Stimulated activated CD4-positive, alpha-beta T cell treated with anti-CD3 and anti-CD28 coated beads, Interleukin-1b, Interleukin-23, amount 100 ng/mL, for 48 hours (primary cell): ENCODE results near the gene SLC36A1.
"Not testable (repeated sequence)": the region's sequence is repeated elsewhere in the genome, so short reads cannot be mapped to it uniquely, and the experiment has no call there.

ENCODE experiments used
- DNase-seq: peaks from one replicate; pipeline ENCODE4 v3.0.0-alpha.2; 2020

Gene SLC36A1

GRCh38 chr5:151447174-151448037, at the start of gene SLC36A1:
TSS of gene SLC36A1 (plus strand) at chr5:151447603. CDS start at chr5:151458793, 11,190 bp downstream.
- DNase-seq, result peak; percentile 95

- DNase-seq, result no peak
Measured at GRCh38 chr5:151405334-151406160, 41.9 kb upstream of the SLC36A1 start.

GRCh38 chr5:151406322-151406947, 41.0 kb upstream of the SLC36A1 start:
- DNase-seq, result no peak

- DNase-seq, result no peak
Measured at GRCh38 chr5:151408591-151409230, 38.7 kb upstream of the SLC36A1 start.

GRCh38 chr5:151413800-151414199, 33.6 kb upstream of the SLC36A1 start:
- no peak for DNase-seq

GRCh38 chr5:151414536-151414935, 32.9 kb upstream of the SLC36A1 start:
- no peak for DNase-seq

GRCh38 chr5:151417712-151418111, 29.7 kb upstream of the SLC36A1 start:
- no peak for DNase-seq

- DNase-seq, result no peak
Measured at GRCh38 chr5:151420127-151420526, 27.3 kb upstream of the SLC36A1 start.

GRCh38 chr5:151424892-151425523, 22.4 kb upstream of the SLC36A1 start:
- no peak for DNase-seq

GRCh38 chr5:151426347-151426746, 21.1 kb upstream of the SLC36A1 start:
- not testable (repeated sequence) for DNase-seq

- peak; percentile 28 for DNase-seq
Measured at GRCh38 chr5:151427258-151427657, 20.1 kb upstream of the SLC36A1 start.

- DNase-seq, result no peak
Measured at GRCh38 chr5:151430731-151431130, 16.7 kb upstream of the SLC36A1 start.

GRCh38 chr5:151431666-151432065, 15.7 kb upstream of the SLC36A1 start:
- DNase-seq, result no peak

- no peak for DNase-seq
Measured at GRCh38 chr5:151432210-151432609, 15.2 kb upstream of the SLC36A1 start.

GRCh38 chr5:151434570-151435237, 12.7 kb upstream of the SLC36A1 start:
- no peak for DNase-seq

GRCh38 chr5:151448038-151448985, 909 bp downstream of the SLC36A1 start:
- DNase-seq, result peak; percentile 3

- DNase-seq, result no peak
Measured at GRCh38 chr5:151449297-151449696, 1.9 kb downstream of the SLC36A1 start.

GRCh38 chr5:151449839-151450238, 2.4 kb downstream of the SLC36A1 start:
- DNase-seq, result no peak

- no peak for DNase-seq
Measured at GRCh38 chr5:151450605-151451004, 3.2 kb downstream of the SLC36A1 start.
